ENCODE data around the gene DYNC1I2. TPM values are rescaled to one million over a fixed set of nuclear protein-coding genes. Genes with fewer than 3 reads are reported as not detected.
A peak's percentile ranks its signal among the peaks of the same experiment; 100 is the strongest.

DYNC1I2 gene
- 100 to 1,000 TPM; 195 to 222 (median 207) TPM for polyA plus RNA-seq (ENCODE audit: insufficient read length in 3 of 3)

GRCh38 chr2:171687287-171688128 is at the start of gene DYNC1I2:
DYNC1I2 (plus strand) TSS chr2:171687469; CDS start chr2:171690156, 2,687 bp downstream.
- peak; percentile 88 to 91 (median 90) for DNase-seq (ENCODE audit: low read depth in 3 of 3, low spot score in 2 of 3)

- no peak for DNase-seq (ENCODE audit: low read depth in 3 of 3, low spot score in 2 of 3)
Observed at GRCh38 chr2:171651667-171652415, 35.4 kb upstream of the DYNC1I2 start.

- DNase-seq (ENCODE audit: low read depth in 3 of 3, low spot score in 2 of 3) = no peak
Observed at GRCh38 chr2:171652416-171652785, 34.9 kb upstream of the DYNC1I2 start.

DNA sequence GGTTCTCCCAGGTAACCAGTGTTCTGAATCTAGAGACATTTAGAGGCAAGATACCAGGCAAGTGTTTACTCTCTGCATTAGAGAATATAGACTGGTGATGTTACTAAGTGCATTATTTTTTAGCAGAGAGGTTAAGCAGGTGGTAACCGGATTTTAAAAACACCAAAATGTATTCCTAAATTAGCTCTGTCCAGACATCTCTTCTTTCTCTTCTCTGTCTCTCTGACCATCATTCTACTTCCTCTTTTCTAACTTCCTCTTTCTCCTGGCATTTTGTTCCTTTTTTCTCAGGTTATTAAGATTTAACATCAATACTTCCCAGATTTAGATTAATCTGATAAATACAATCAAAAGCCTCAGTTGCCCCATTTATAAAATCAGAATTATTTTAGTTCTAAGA is 31.7 kb upstream of the DYNC1I2 start:
- DNase-seq (ENCODE audit: low read depth in 3 of 3, low spot score in 2 of 3) = no peak

GRCh38 chr2:171667041-171667440 is 20.2 kb upstream of the DYNC1I2 start:
- DNase-seq (ENCODE audit: low read depth in 3 of 3, low spot score in 2 of 3) = no peak

DNA sequence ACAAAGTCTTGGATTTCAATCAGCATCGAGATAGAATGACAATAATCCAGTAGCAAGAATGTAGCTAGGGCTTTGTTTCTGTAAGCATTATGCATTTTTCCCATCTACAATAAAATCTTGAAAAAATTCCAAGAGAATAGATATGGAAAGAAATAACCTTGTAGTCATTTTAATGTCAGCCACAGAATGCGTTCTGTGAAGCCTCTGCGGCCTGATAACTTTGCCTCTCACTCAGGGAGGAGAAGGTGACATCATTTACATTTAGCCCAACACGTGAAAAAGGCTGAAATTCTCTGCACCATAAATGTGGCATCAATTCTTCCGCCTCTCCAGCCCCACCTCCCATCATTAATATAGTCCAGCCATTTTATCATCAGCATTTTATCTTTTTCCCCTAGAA is 19.1 kb upstream of the DYNC1I2 start:
- DNase-seq (ENCODE audit: low read depth in 3 of 3, low spot score in 2 of 3) = no peak

DNA sequence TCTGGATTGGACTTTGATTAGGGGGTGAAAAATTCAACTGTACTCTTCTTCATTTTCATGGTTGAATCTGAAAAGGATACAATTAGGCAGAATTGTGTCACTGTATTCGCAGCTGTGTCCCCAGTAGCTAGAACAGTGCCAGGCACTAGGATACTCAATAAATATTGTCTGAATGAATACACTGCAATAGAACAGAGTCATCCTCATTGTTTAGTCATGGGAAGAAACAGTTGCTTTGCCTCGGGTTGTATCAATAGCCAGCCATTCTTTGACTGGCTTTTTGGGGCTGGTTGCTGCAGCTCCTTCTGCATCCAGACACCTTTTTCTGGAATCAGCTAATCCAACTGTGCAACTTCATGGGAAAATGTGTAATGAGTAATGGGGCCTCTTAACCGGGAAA is 18.1 kb upstream of the DYNC1I2 start:
- no peak for DNase-seq (ENCODE audit: low read depth in 3 of 3, low spot score in 2 of 3)

DNA sequence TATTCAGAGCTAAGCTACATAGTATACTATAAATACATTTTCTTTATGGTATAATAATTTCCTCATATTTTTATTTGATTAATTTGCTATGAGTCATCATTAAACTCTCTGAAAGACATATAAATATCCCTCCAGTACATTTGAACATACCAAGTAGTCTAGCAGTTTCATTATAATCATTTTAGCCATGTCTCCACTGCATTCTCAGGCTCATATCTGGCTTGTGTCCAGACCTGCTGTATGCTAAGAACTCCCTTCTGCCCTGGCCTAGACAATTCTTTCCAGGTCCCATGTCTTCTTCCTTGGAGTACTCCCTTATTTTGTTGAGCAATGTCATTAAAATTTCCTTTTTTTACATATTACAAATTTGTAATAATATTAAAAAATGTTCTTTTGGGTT is 16.6 kb upstream of the DYNC1I2 start:
- DNase-seq (ENCODE audit: low read depth in 3 of 3, low spot score in 2 of 3) = no peak

- no peak for DNase-seq (ENCODE audit: low read depth in 3 of 3, low spot score in 2 of 3)
Observed at GRCh38 chr2:171671867-171672266, 15.4 kb upstream of the DYNC1I2 start.

DNA sequence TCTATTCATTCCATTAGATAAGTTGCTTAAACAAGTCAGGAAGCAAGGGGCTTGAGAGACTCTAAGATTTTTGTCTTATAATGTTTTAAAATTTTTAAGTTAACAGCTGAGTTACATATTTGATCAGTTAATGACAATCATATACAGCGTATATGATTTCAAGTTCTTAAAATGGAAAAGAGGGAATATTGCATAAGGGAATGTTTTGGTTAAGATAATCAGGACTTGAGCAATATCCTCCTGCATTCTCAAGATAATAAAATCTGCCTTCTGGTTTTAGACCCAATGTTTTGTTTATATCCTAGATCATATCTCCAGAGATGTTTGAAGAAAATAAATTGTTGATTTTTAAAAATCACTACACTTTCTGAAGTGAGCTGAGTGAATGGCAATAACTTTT is 13.4 kb upstream of the DYNC1I2 start:
- DNase-seq (ENCODE audit: low read depth in 3 of 3, low spot score in 2 of 3) = no peak

DNA sequence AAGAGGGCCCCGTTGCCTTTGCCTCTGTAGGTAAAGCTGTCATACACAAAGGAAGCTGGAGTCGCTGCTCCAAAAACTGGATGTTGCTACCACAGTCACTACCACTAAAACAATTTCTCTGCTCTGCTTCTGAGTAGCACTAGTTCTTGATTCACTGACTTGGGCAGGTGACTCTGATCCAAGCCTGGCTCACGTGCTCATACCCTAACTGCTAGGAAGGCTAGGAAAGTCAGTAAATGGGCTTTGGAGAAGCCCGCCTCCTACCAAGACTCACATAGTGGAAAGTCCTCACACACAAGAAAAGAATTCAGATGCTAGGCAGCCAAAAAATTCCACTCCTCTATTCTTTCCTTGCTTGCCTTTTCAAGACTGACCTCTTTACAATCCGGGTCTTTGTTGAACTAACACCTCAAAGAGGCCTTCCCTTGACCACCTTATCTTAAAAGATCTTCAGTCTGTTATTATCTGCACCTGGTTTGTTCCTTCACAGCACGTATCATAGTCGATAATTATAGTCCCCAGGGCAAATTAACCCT is 11.4 kb upstream of the DYNC1I2 start:
- DNase-seq (ENCODE audit: low read depth in 3 of 3, low spot score in 2 of 3) = no peak

- no peak for DNase-seq (ENCODE audit: low read depth in 3 of 3, low spot score in 2 of 3)
Observed at GRCh38 chr2:171678619-171679018, 8.7 kb upstream of the DYNC1I2 start.

DNA sequence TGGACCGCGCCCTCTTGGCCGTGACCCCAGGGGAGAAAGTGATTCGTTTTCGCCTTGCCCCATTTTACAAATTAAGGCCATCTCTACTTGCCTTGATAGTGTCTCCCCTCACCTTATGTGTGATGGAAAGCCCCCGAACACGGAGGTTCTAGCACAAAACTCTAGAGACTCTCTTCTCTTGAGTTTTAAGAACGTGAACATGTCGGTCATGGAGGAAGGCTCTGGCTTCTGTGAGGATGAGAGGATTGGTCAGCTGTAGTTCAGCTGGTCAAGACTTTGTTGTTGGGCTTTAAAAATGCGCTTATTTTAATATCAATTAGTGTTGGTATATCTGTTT is 828 bp downstream of the DYNC1I2 start:
- DNase-seq (ENCODE audit: low read depth in 3 of 3, low spot score in 2 of 3) = peak in 2 of 3 donors; percentile 20 to 26

DNA sequence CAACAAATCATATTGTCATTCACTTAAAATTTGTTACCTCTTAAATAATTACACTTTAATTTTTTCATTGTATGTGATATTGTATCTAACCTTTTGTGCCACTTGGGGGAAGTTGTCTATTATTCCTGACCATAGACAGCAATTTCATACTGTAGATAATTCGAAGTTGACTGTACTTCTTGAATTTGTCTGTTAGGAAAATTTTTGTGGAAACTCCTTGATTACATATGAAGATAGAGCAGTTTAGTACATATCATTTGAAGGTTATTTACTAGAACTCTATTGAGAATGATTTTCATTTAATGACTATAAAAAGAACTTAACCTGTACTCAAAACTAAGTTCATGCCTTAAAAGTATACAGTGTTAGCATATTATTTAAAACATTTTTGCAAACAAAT is 5.1 kb downstream of the DYNC1I2 start:
- DNase-seq (ENCODE audit: low read depth in 3 of 3, low spot score in 2 of 3) = no peak

GRCh38 chr2:171702781-171703556 is 15.7 kb downstream of the DYNC1I2 start:
- DNase-seq (ENCODE audit: low read depth in 3 of 3, low spot score in 2 of 3) = no peak

- no peak for DNase-seq (ENCODE audit: low read depth in 3 of 3, low spot score in 2 of 3)
Observed at GRCh38 chr2:171703574-171704347, 16.5 kb downstream of the DYNC1I2 start.

GRCh38 chr2:171706152-171706803 is 19.0 kb downstream of the DYNC1I2 start:
- DNase-seq (ENCODE audit: low read depth in 3 of 3, low spot score in 2 of 3) = no peak

GRCh38 chr2:171707752-171708151 is 20.5 kb downstream of the DYNC1I2 start:
- DNase-seq (ENCODE audit: low read depth in 3 of 3, low spot score in 2 of 3) = no peak

DNA sequence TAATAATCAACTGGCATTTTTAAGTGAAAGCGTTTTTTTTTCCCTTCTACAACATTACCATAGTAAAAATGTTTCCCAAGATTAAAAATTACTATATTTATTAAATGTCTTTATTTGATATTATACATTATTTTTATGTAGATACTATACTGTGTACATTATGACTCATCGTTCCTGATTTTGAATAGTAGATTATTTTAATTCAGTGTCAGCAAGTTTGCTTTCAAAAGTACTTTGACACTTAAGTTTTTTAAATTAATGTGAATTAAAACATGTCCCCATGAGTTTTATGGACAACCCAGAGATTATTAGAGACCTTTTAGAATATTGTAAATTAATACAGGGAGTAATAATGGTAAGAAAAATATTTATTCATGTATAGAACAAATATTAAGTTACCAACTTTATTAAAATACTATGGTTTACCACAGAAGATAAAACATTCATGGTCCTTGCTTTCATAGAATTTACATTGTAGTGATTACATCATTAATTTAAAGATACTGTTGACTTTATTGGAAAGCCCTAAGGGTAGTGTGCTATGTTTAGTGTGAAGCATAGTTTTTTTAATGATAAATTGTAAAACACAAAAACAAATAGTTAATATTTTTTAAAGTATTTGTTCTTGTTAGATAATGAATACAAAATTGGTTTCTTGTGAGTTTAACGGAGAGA is 21.9 kb downstream of the DYNC1I2 start:
- DNase-seq (ENCODE audit: low read depth in 3 of 3, low spot score in 2 of 3) = no peak

Data from right renal cortex interstitium (tissue), 3 donors.